HG02970 (cell line): ENCODE data around the gene NEUROG2.

Experiments
- ATAC-seq: cut with Tn5 transposase; IDR thresholded peaks from one replicate; pipeline ENCODE4 v1.9.1; 2021; ENCODE audit warnings: mild to moderate bottlenecking, moderate library complexity, moderate number of reproducible peaks; ENCODE audit not compliant: unreplicated experiment, low FRiP score

Gene NEUROG2

GRCh38 chr4:112521123-112522023, 5.4 kb upstream of the NEUROG2 start:
- no peak for ATAC-seq

- no peak for ATAC-seq
These were observed 4.7 kb upstream of the NEUROG2 start for GRCh38 chr4:112520598-112521122.

GRCh38 chr4:112519689-112520597, 4.0 kb upstream of the NEUROG2 start:
- no peak for ATAC-seq

GRCh38 chr4:112518675-112519074, 2.7 kb upstream of the NEUROG2 start:
- ATAC-seq = no peak

GRCh38 chr4:112517911-112518310, 1.9 kb upstream of the NEUROG2 start:
- no peak for ATAC-seq

GRCh38 chr4:112517067-112517634, 1.2 kb upstream of the NEUROG2 start:
- peak; percentile 21 for ATAC-seq

GRCh38 chr4:112516471-112517066, 589 bp upstream of the NEUROG2 start:
- peak; percentile 29 for ATAC-seq

GRCh38 chr4:112515198-112516065, 548 bp downstream of the NEUROG2 start:
- peak; percentile 30 for ATAC-seq

- ATAC-seq = peak; percentile 17
These were observed 1.3 kb downstream of the NEUROG2 start for GRCh38 chr4:112514647-112515197.

GRCh38 chr4:112513971-112514646, 1.9 kb downstream of the NEUROG2 start:
- ATAC-seq = no peak

- ATAC-seq = no peak
These were observed 4.2 kb downstream of the NEUROG2 start for GRCh38 chr4:112511803-112512118.

GRCh38 chr4:112511093-112511802, 4.7 kb downstream of the NEUROG2 start:
- no peak for ATAC-seq

- no peak for ATAC-seq
These were observed 5.5 kb downstream of the NEUROG2 start for GRCh38 chr4:112510291-112511092.

GRCh38 chr4:112509243-112510141, 6.5 kb downstream of the NEUROG2 start:
- ATAC-seq = no peak

GRCh38 chr4:112508356-112508755, 7.6 kb downstream of the NEUROG2 start:
- ATAC-seq = no peak

GRCh38 chr4:112504807-112505206, 11.2 kb downstream of the NEUROG2 start:
- no peak for ATAC-seq
